Left cardiac atrium (tissue), 4 donors: ENCODE measurements around the gene ADGRL3. TPM values are rescaled to one million over a fixed set of nuclear protein-coding genes. Genes with fewer than 3 reads are reported as not detected.
"Not testable (repeated sequence)": the region's sequence is repeated elsewhere in the genome, so short reads cannot be mapped to it uniquely, and the experiment has no call there.

Experiments
- ATAC-seq, 2 donors: fragments of 200-7000 bp; cut with Tn5 transposase; one replicate each; pipeline ENCODE4 v1.9.1; 2020; ENCODE audit warnings: mild to moderate bottlenecking in 2 of 2, moderate library complexity in 2 of 2
- DNase-seq: peaks from one replicate; pipeline ENCODE4 v3.0.0-alpha.2; 2020
- intact Hi-C, 2 donors: fragments of 100-400 bp; cut with DNase I; formaldehyde crosslinking; loops; one replicate each; pipeline versions ENCODE4 v1.14.1 to v1.15.1; 2022 to 2023
- total RNA-seq, 2 donors: library from RNA; stranded (reverse); fragmentation: NEBNext Ultra II Directional; extraction: Animal tissue kit (Norgen Biotek cat#: 25700); gene quantifications; one replicate each; pipeline ENCODE4 v1.2.1, GENCODE V29; 2021
- donor health status: DM: no; HTN: yes; CAD: no.
- donor health status: DM: no; HTN: yes; CAD: no; lungs with severe emphysema.
- donor health status: DM: yes; HTN: yes; CAD: no.
- donor health status: Dilated cardiomyopathy.

ADGRL3 gene
- total RNA-seq, 2 donors from 2014 or later: 3.7 to 4.9 TPM

DNA sequence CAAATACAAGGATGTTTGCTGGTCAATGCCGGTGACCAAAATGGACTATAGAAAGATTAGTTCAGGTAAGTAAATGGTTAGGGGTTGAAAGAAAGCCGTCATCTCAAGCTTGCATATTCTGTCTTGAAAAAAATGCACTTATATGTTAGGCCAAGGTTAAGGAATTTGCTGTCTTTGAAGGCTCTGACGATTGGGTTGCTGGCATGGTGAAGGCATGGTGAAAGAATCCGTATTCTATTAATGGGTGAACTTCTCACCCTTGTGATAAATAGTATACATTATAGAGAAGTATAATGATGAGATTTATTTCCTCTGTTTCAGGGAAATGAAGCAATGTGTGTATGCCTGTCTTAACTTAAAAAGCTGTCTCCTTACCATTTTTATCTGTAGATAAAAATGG is 132.6 kb downstream of the ADGRL3 start:
- ATAC-seq: no peak
- intact Hi-C loops: no loop called here
- no peak for DNase-seq

DNA sequence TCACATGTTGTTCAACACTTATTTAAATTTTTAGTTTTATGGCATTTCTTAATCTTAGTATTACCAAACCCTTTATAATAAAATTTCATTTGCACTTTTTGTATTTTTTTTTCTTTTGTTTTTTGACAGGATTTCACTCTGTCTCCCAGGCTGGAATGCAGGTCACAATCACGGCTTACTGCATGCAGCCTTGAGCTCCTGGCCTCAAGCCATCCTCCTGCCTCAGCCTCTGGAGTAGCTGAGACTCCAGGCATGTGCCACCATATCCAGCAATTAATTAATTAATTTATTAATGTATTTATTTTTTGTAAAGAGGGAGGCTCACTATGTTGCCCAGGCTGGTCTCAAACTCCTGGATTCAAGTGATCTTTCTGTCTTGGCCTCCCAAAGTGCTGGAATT is 133.4 kb downstream of the ADGRL3 start:
- intact Hi-C loops: no loop called here
- no peak for DNase-seq
- no peak for ATAC-seq

DNA sequence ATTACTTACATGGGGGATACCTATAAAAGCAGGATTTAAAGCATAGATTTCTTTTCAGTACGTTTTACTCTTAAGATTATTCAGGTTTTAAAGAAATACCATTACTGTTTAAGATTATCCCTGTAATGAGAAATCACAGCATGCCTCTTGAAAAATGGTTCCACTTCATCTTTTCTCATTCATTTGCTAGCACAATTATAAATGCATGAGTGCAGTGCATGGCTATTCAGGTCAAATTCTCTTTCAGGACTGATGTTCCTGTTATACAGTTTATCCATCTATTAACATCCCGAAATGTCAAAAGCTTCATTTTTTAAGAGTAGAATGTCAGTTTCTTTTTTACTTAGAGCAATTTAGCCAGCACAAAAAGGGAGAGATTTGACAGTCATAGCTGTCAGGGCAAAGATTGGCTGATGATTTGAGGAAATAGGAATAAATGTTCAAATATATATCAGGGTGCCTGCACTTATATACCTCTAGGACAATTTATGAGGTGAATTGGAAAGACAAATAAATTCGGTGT is 135.2 kb downstream of the ADGRL3 start:
- intact Hi-C loops: no loop called here
- DNase-seq (no peak), ATAC-seq (no peak)

DNA sequence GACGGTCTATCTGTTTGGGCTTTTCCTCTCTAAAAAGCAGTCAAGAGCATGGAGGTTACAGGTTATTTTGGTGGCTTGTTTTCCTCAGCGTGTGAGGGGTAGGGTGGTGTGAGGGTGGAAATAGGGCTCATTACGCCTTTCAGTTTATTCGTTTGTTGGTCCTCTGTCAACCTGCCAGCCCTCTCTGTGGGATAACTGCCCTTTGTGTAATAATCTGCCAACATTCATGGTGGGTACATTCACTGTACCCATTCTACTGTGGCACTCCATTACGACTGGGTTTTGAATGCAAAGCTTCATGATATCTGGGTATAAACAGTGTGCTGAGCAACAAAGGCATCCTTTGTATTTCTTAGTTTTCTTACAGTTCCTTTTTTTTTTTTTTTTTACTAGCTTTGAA is 136.4 kb downstream of the ADGRL3 start:
- ATAC-seq (no peak), DNase-seq (no peak)
- intact Hi-C loops: no loop called here

DNA sequence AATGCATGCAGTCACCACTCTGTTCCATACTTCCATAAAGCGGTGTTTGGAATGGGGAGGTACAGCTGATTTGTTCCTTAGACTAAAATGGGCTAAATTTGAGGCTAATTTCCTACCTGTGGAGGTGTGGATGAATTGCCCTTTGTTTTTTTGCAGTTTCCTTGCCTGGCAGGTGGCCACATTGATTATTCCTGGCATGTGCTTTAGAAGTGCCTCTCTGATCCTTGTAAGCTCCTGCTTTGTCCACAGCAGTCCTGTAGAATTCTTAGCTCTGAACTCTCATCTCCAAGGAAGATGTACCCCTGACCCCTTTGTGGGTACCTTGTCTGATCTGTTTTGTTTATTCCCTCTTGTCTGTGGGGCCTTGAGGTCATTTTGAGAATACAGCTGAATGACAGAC is 136.8 kb downstream of the ADGRL3 start:
- ATAC-seq (no peak), DNase-seq (no peak)
- intact Hi-C loops: no loop called here

DNA sequence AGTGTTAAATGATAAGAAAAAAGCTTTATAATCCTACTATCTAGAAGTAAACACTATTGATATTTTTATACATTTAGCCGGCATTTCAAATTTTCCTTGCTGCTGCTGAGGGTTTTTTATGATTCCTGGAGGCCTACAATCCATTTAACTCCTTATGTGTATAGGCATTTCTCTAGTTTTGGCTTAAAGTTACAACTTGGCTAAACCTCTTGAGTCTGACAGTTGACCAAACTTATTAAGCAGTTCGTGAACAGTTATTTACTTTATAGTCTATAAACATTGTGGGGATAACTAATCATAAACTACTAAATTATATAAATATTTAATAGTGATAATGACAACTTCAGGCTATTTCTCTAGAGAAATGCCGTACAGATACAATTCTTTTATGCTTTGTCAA is 141.9 kb downstream of the ADGRL3 start:
- no peak for ATAC-seq
- intact Hi-C loops: no loop called here
- DNase-seq: no peak

DNA sequence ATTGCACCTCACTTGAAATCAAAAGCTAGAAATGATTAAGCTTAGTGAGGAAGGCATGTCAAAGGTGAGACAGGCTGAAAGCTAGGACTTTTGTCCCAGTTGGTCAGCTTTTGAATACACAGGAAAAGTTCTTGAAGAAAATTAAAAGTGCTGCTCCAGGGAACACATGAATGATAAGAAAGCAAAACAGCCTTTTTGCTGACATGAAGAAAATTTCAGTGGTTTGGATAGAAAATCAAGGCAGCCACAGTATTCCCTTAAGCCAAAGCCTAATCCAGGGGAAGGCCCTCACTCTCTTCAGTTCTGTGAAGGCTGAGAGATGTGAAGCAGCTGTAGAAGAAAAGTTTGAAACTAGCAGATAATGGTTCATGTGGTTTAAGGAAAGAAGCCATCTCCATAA is 150.8 kb downstream of the ADGRL3 start:
- intact Hi-C loops: no loop called here
- ATAC-seq (no peak), DNase-seq (no peak)

DNA sequence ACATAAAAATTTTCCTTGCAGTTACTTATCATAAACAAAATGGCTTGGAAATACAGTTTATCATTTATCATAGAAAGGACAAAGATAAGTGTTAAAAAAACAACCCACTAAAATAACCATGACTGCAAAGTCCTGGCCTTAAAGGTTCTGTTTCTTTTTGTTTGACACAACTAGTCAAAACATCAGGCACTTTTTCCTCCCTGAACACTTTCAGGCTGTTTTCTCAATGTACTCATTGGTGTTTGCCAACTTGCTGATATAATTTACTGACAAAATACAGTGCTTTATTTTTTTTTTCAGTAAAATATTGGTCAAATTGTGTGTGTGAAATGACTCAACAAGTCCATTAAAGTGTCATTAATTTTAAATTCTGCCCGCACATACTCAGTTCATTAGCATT is 156.6 kb downstream of the ADGRL3 start:
- DNase-seq: no peak
- no peak for ATAC-seq
- intact Hi-C loops: no loop called here

DNA sequence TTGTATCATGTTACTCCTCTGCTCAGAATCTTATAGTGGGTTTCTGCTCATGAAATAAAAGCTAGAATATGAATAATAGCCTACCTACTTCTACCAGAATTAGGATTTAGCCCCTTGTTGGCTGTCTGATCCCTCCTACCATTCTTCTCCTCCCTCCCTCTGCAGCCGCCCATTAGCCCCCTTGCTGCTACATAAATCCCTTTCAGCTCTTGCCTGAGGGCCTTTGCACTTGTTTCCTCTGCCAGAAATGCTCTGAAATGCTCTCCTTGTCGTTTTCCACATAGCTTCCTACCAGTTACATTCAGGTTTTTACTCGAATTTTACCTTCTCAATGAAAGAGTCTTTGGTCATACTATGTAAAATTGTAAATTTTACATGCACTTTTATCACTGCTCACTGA is 159.2 kb downstream of the ADGRL3 start:
- ATAC-seq: no peak
- intact Hi-C loops: no loop called here
- no peak for DNase-seq

DNA sequence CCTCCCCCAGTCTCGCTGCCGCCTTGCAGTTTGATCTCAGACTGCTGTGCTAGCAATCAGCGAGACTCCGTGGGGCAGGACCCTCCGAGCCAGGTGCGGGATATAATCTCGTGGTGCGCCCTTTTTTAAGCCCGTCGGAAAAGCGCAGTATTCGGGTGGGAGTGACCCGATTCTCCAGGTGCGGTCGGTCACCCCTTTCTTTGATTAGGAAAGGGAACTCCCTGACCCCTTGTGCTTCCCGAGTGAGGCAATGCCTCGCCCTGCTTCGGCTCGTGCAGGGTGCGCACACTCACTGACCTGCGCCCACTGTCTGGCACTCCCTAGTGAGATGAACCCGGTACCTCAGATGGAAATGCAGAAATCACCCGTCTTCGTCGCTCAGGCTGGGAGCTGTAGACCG is 172.7 kb downstream of the ADGRL3 start:
- DNase-seq, ATAC-seq, intact Hi-C loops: not testable (repeated sequence)

DNA sequence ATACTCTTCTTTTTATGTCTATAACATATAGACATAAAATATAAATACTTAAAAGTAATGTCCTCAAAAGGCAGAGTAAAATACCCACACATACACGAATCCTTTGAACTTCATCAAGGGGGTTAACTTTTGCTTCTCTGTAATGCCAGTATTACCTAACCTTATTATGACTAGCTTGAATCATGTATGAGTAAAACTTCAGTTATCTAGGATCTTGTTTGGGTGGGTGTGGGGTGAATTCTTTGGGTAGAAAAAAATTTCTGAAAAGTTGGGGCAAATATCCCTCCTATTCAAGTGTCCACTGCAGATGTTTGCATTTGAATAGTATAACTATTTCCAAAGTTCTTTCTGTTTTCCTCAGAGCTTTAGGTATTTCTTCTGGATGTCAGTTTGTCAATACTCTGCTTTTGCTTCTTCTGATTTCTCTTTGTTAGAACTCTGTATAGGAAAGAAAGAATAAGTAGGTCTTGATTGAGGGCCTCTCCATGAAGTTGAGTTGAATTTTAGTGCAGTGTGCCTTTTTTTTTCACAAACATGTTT is 173.8 kb downstream of the ADGRL3 start:
- DNase-seq: no peak
- ATAC-seq: peak in 1 of 2 donors; percentile 67
- intact Hi-C loops: no loop called here

DNA sequence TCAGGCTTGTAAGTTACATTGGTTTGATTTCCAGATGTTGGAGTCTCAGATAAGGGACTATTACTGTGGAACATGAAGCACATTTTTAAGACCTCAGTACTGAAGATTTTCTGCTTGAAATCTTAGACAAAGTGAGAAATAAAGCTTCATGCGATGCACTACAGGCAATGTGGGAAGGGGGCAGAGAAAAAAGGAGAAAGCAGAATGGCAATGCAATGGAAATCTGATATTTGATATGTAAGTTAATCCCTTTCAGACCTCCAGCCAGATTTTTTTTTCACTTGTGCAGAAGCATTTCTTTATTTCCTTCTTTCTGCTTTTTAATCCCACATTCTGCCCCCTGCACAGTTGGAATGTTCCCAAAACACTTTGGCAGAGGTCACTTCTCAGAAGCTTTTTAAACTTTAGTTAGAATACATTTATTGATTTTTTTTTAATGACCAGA is 174.3 kb downstream of the ADGRL3 start:
- DNase-seq: no peak
- intact Hi-C loops: no loop called here
- ATAC-seq: peak in 1 of 2 donors; percentile 24

DNA sequence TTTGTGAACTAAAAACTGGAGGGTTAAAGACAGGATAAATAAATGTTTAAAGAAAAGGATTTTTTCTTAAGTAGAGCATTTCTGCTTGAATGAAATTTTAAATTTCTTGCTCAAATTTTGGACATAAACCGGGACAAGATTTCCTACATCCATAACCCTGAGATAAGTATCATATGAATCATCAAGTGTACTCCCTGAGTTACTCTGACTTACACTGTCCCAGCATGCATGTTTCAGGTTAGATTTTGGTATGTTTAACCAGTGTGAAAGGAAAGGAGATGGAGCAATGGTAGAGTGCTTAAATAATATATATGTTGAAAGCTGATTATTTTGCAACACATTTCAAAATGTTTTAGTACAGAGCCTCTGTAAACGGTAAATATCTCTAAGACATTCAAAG is 175.2 kb downstream of the ADGRL3 start:
- ATAC-seq: no peak
- intact Hi-C loops: no loop called here
- no peak for DNase-seq

DNA sequence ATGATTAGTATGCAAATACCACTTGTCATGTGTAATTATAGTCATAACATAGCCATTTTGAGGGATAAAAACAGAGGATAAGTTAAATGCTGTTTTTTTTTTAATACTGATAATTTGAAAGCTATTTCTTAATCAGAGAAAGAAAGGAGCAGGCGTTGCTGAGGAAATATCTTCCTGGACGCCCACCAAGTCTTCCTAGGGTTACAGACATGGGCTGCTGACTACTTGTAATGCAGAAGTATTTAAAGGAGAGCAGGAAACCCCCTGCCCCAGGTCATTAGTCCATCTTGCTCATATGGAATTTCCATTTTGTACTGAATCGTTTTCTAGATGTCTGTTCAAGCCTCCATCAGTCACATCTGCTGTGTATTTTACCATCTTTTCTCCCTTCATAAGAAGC is 176.2 kb downstream of the ADGRL3 start:
- ATAC-seq: no peak
- peak; percentile 18 for DNase-seq
- intact Hi-C loops: no loop called here

DNA sequence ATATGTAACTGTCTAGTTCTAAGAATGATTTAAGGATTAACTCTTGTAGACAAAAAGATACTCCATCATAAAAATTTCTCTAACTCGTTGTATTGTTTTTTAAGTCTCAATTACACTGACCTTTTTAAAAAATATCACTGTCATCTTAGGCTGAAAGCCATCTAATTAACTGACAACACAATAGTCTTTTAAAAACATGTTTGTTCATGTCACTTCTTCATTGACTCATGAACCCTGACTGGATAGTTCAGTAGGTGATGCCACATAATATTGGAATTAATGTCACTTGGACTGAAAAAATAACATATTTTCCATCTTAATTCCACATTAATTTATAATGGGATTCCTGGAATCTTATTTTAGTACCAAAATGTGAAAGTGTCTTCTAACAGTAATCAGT is 179.3 kb downstream of the ADGRL3 start:
- intact Hi-C loops: no loop called here
- DNase-seq (no peak), ATAC-seq (no peak)

DNA sequence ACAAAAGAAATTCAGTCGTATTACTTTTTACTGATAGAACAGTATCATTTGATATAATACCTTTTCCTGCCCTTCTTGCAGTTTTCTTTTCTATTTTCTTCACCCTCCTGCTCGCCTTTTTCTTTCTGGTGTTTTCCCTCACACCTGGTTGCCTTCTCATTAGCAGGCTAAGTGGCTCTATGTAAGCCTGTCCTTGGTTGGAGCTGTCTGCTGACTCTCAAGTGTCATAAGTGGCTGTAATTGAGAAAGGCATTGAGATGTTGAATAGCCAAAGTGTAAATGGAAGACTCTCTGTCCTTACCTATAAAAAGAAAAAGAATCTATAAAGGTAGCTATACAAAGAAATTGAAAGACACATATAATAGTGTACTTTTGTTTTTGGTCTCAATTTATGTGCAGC is 180.7 kb downstream of the ADGRL3 start:
- intact Hi-C loops: no loop called here
- DNase-seq: no peak
- no peak for ATAC-seq

DNA sequence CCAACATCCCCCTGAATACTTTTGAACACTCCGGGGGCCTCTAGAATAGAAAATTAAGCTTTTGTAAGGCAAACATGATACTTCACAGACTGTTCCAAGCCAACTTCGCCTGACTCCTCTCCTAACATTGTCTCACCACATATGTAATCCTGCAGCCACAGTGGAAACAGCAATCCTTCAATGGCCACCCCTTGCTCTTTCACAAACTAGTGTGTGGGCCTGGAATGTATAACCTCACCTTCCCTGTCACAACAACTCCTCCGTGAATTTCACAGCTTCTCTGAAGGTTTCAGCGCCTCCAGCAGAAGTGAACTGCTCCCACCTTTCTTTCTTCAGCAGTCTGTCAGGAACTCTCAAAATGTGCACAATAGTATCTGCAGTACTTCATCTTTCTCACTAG is 185.1 kb downstream of the ADGRL3 start:
- ATAC-seq (no peak), DNase-seq (no peak)
- intact Hi-C loops: no loop called here

DNA sequence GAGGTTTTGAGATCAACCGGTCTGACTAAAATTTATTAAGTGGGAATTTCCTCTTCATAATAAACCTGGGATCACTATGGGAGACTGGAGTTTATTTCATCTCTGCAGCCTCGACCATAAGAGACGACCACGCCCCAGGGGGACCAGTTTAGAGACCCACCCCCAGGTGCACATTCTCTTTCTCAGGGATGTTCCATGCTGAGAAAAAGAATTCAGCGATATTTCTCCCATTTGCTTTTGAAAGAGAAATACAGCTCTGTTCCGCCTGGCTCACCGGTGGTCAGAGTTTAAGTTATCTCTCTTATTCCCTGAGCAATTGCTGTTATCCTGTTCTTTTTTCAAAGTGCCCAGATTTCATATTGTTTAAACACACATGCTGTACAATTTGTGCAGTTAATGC is 187.2 kb downstream of the ADGRL3 start:
- intact Hi-C loops, DNase-seq, ATAC-seq: not testable (repeated sequence)

DNA sequence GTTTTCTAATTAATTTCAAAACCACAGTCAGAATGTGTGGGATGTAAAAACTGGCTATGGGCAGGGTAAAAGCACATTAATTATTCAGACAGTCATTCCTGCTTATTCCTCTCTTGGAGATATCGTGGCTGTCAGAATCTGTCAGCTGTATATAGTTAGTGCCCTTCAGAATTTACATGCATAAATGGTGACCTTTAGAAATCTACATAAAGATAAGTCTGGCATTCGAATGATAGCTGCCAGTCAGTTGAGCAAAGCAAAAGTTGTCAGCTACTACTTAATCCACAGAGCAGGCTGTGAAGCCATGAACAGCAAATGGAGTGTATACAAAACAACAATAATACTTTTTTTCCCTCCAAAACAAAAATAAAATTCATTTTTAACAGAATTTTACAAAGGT is 189.5 kb downstream of the ADGRL3 start:
- ATAC-seq (peak in 1 of 2 donors; percentile 38), DNase-seq (no peak)
- intact Hi-C loops: no loop called here

DNA sequence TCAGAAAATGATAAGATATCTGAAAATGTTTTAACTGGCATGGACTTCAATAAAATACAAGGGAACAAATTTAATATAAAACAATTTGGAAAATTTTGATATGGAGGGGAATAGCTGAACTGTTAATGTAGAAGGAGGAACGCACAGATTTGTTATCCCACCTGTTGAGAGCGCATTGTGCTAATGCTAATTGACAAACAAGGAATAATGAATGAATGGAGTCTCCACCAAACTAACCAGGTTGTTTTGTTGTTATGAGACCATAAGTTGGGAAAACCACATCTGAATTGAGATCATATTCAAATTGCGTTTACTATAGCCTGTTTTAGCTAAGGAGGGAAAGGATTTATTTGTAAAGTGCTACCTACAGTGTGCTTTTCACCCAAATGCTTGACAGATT is 195.6 kb downstream of the ADGRL3 start:
- DNase-seq: no peak
- intact Hi-C loops: no loop called here
- no peak for ATAC-seq

DNA sequence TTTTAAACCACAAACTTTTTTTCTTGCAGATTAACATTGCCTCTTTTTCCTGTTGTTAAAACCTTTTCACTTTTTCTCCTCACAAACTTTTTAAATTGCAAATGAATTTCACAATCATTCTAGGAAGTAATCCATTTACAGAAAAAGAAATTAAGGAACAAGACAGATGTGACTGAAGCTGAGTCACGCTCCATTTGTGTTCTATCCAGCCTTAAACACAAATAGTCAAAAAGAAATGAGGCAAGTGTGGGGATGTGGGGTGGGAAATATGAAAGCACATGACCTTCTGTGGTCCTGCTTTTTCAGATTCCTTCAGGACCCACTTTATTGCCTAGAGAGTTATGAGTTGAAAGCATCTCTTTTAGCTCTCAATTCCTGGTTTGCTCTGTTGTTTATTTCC is 197.0 kb downstream of the ADGRL3 start:
- DNase-seq (no peak), ATAC-seq (no peak)
- intact Hi-C loops: no loop called here
